Measurements from ENCODE around the gene KRTAP5-8.

GRCh38 chr11:71505001-71505400, 32.8 kb upstream of the KRTAP5-8 start:
- TF ChIP-seq, protein P1, sequence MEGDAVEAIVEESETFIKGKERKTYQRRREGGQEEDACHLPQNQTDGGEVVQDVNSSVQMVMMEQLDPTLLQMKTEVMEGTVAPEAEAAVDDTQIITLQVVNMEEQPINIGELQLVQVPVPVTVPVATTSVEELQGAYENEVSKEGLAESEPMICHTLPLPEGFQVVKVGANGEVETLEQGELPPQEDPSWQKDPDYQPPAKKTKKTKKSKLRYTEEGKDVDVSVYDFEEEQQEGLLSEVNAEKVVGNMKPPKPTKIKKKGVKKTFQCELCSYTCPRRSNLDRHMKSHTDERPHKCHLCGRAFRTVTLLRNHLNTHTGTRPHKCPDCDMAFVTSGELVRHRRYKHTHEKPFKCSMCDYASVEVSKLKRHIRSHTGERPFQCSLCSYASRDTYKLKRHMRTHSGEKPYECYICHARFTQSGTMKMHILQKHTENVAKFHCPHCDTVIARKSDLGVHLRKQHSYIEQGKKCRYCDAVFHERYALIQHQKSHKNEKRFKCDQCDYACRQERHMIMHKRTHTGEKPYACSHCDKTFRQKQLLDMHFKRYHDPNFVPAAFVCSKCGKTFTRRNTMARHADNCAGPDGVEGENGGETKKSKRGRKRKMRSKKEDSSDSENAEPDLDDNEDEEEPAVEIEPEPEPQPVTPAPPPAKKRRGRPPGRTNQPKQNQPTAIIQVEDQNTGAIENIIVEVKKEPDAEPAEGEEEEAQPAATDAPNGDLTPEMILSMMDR (IDR thresholded peaks at IDR 0.05 in 4 of 5, conservative IDR thresholded peaks at IDR 0.05 in 1 of 5) = no peak
- no peak for TF ChIP-seq POLR2A (IDR thresholded peaks at IDR 0.05)

All from gastrocnemius medialis (tissue), 4 donors.